ENCODE data around the gene ZNF438.
"Not testable (repeated sequence)": the region's sequence is repeated elsewhere in the genome, so short reads cannot be mapped to it uniquely, and the experiment has no call there.

The ZNF438 gene

GRCh38 chr10:31032258-31033132 is 830 bp upstream of the ZNF438 start:
- no peaks in the 10 kb centered on the region for H3K9me3 ChIP-seq (ENCODE audit: control insufficient read depth, insufficient read depth, low read length)
- H3K36me3 ChIP-seq (ENCODE audit: insufficient read depth, low read length), result no peaks in the 10 kb centered on the region
- peaks cover 15% of the 10 kb centered on the region for H3K4me1 ChIP-seq (ENCODE audit: insufficient read depth, low read length)
- H3K9ac ChIP-seq (ENCODE audit: low read depth, low read length), result peak overlapping the region; percentile 88

DNA sequence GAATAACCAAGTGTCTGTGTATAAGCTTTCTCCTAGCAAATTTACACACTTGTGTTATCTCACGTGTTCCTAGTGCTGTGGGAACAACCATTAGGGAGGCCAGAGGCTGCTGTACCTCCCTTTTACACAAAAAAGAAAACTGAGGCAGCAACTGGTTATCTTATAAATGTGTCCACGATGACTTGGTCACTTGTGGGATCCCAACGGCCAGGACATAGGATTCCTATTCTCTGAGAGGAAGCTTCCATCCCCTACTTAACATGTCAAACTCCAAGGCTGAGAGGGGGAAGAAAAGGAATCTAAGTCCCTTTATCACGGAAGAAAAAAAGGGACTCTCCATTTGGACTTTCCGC is 484 bp downstream of the ZNF438 start:
- Histone ChIP-seq H3K4me1 (ENCODE audit: insufficient read depth, low read length) (peaks cover 12% of the 10 kb centered on the region), H3K36me3 (ENCODE audit: insufficient read depth, low read length) (no peaks in the 10 kb centered on the region), H3K9me3 (ENCODE audit: control insufficient read depth, insufficient read depth, low read length) (no peaks in the 10 kb centered on the region), H3K9ac (ENCODE audit: low read depth, low read length) (peak overlapping the region; percentile 88)

DNA sequence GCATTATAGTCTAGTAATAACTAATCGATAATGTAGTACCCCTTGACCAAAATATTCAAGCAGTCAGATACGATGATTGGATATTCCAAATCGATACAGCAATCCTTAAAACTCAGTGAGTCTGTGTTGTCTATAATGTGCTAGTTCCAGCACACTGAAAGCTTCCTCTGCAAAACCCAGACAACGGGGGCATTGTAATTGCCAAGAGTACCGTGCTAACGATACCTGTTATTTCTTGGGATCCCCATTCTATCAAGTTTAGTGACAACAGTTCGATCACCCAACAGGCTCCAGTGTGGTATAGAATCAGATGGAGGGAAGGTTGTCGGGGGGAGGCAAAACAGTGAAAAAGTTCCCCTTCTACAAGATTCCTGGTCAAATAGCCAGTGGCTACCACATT is 865 bp downstream of the ZNF438 start:
- H3K9me3 ChIP-seq (ENCODE audit: control insufficient read depth, insufficient read depth, low read length), result no peaks in the 10 kb centered on the region
- H3K9ac ChIP-seq (ENCODE audit: low read depth, low read length), result peak overlapping the region; percentile 88; the same call in 1 of the 2 replicates
- peaks cover 9% of the 10 kb centered on the region; the same call in 1 of the 2 replicates for H3K4me1 ChIP-seq (ENCODE audit: insufficient read depth, low read length)
- no peaks in the 10 kb centered on the region for H3K36me3 ChIP-seq (ENCODE audit: insufficient read depth, low read length)

DNA sequence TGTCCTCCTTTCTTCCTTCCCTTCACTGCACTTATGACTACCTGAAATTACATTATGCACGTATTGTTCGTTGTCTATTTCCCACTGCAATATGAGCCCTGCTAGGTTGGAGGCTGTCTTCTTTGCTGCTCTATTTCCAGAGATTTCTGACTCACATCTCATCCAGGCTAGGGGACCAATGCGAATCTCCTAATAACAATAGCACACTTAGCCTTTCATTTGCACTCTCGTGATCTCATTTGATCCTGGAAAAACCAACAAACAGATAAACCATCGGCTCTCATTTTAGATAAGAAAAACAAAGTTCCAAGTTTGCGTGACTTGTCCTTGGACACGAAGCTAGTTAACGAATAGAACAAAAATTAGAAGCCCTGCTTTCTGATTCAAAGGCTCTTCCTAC is 1.4 kb downstream of the ZNF438 start:
- no peak overlapping the region for H3K9ac ChIP-seq (ENCODE audit: low read depth, low read length)

GRCh38 chr10:31028081-31028480 is 3.6 kb downstream of the ZNF438 start:
- no peaks in the 10 kb centered on the region for H3K4me1 ChIP-seq (ENCODE audit: insufficient read depth, low read length)
- H3K9ac ChIP-seq (ENCODE audit: low read depth, low read length), result no peak overlapping the region
- H3K36me3 ChIP-seq (ENCODE audit: insufficient read depth, low read length), result no peaks in the 10 kb centered on the region
- H3K9me3 ChIP-seq (ENCODE audit: control insufficient read depth, insufficient read depth, low read length), result no peaks in the 10 kb centered on the region

More for the DNA sequence above, 1.4 kb downstream of the ZNF438 start:
- H3K36me3 ChIP-seq (ENCODE audit: insufficient read depth, low read length), result no peaks in the 10 kb centered on the region
- no peaks in the 10 kb centered on the region for H3K9me3 ChIP-seq (ENCODE audit: control insufficient read depth, insufficient read depth, low read length)
- peaks cover 3% of the 10 kb centered on the region; the same call in 1 of the 2 replicates for H3K4me1 ChIP-seq (ENCODE audit: insufficient read depth, low read length)

DNA sequence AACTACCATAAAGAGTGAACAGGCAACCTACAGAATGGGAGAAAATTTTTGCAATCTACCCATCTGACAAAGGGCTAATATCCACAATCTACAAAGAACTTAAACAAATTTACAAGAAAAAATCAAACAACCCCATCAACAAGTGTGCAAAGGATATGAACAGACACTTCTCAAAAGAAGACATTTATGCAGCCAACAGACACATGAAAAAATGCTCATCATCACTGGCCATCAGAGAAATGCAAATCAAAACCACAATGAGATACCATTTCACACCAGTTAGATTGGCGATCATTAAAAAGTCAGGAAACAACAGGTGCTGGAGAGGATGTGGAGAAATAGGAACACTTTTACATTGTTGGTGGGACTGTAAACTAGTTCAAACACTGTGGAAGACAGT is 5.4 kb downstream of the ZNF438 start:
- not testable (repeated sequence) for H3K9ac ChIP-seq (ENCODE audit: low read depth, low read length); H3K36me3 ChIP-seq (ENCODE audit: insufficient read depth, low read length); H3K9me3 ChIP-seq (ENCODE audit: control insufficient read depth, insufficient read depth, low read length); H3K4me1 ChIP-seq (ENCODE audit: insufficient read depth, low read length)

DNA sequence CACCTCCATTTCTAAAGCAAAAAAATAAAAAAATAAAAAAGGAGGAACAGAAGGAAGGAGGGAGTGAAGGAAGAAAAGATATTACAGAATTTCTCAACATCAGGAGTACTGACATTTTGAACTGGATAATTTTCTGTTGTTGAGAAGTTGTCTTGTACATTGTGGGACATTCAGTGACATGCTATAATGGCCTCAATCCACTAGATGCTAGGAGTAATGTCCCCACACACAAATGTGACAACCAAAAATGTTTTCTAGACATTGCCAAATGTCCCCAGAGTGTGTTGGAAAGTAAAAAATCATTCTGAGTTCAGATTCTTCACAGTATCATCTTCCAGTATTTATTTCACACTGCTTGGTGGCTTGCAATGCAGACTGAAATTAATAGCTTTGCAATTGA is 6.5 kb downstream of the ZNF438 start:
- no peaks in the 10 kb centered on the region for H3K9me3 ChIP-seq (ENCODE audit: control insufficient read depth, insufficient read depth, low read length)
- H3K36me3 ChIP-seq (ENCODE audit: insufficient read depth, low read length), result no peaks in the 10 kb centered on the region
- no peaks in the 10 kb centered on the region for H3K4me1 ChIP-seq (ENCODE audit: insufficient read depth, low read length)
- no peak overlapping the region for H3K9ac ChIP-seq (ENCODE audit: low read depth, low read length)

- Histone ChIP-seq H3K36me3 (ENCODE audit: insufficient read depth, low read length) (no peaks in the 10 kb centered on the region), H3K9ac (ENCODE audit: low read depth, low read length) (no peak overlapping the region), H3K4me1 (ENCODE audit: insufficient read depth, low read length) (peaks cover 7% of the 10 kb centered on the region; the same call in 1 of the 2 replicates), H3K9me3 (ENCODE audit: control insufficient read depth, insufficient read depth, low read length) (no peaks in the 10 kb centered on the region)
Observed at GRCh38 chr10:31023558-31023957, 8.1 kb downstream of the ZNF438 start.

GRCh38 chr10:31020209-31020608 is 11.5 kb downstream of the ZNF438 start:
- no peaks in the 10 kb centered on the region for H3K9me3 ChIP-seq (ENCODE audit: control insufficient read depth, insufficient read depth, low read length)

GRCh38 chr10:31018962-31019361 is 12.7 kb downstream of the ZNF438 start:
- Histone ChIP-seq H3K4me1 (ENCODE audit: insufficient read depth, low read length) (peaks cover 7% of the 10 kb centered on the region; the same call in 1 of the 2 replicates), H3K9ac (ENCODE audit: low read depth, low read length) (no peak overlapping the region), H3K9me3 (ENCODE audit: control insufficient read depth, insufficient read depth, low read length) (no peaks in the 10 kb centered on the region), H3K36me3 (ENCODE audit: insufficient read depth, low read length) (no peaks in the 10 kb centered on the region)

More at GRCh38 chr10:31020209-31020608, 11.5 kb downstream of the ZNF438 start:
- Histone ChIP-seq H3K9ac (ENCODE audit: low read depth, low read length) (no peak overlapping the region), H3K4me1 (ENCODE audit: insufficient read depth, low read length) (peaks cover 7% of the 10 kb centered on the region; the same call in 1 of the 2 replicates), H3K36me3 (ENCODE audit: insufficient read depth, low read length) (no peaks in the 10 kb centered on the region)

- Histone ChIP-seq H3K9ac (ENCODE audit: low read depth, low read length) (no peak overlapping the region), H3K36me3 (ENCODE audit: insufficient read depth, low read length) (no peaks in the 10 kb centered on the region), H3K4me1 (ENCODE audit: insufficient read depth, low read length) (peaks cover 7% of the 10 kb centered on the region; the same call in 1 of the 2 replicates), H3K9me3 (ENCODE audit: control insufficient read depth, insufficient read depth, low read length) (no peaks in the 10 kb centered on the region)
Observed at GRCh38 chr10:31018356-31018750, 13.3 kb downstream of the ZNF438 start.

GRCh38 chr10:31017534-31018355 is 13.9 kb downstream of the ZNF438 start:
- Histone ChIP-seq H3K36me3 (ENCODE audit: insufficient read depth, low read length) (no peaks in the 10 kb centered on the region), H3K9ac (ENCODE audit: low read depth, low read length) (no peak overlapping the region), H3K9me3 (ENCODE audit: control insufficient read depth, insufficient read depth, low read length) (no peaks in the 10 kb centered on the region), H3K4me1 (ENCODE audit: insufficient read depth, low read length) (peaks cover 7% of the 10 kb centered on the region; the same call in 1 of the 2 replicates)

DNA sequence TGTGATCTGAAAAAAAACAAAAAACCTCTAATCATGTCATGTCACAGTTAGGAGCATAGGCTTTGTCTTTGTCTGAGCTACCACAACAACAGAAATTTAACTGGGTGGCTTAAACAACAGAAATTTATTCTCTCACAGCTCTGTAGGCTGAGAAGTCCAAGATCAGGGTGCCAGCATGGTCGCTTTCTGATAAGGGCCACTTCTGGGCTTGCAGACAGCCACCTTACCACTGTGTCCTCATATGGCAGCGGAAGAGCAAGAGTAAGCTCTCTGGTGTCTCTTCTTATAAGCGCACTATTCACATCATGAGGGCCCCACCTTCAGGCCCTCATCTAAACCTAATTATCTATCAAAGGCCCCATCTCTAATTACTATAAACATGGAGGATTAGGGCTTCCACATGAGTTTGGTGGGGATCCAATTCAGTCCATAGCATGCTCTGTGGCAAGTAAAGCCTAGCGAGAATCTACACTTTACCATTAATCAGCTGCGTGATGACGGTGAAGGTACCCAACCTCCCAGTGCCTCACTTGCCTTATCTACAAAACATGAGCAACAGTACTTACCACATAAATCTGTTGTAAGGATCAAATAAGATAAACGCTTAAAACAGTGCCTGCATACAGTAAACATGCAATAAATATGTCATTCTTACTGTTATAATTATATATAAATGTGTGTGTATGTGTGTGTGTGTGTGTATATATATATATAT is 17.3 kb downstream of the ZNF438 start:
- no peaks in the 10 kb centered on the region for H3K9me3 ChIP-seq (ENCODE audit: control insufficient read depth, insufficient read depth, low read length)
- no peaks in the 10 kb centered on the region for H3K36me3 ChIP-seq (ENCODE audit: insufficient read depth, low read length)
- H3K4me1 ChIP-seq (ENCODE audit: insufficient read depth, low read length), result peaks cover 7% of the 10 kb centered on the region; the same call in 1 of the 2 replicates
- no peak overlapping the region for H3K9ac ChIP-seq (ENCODE audit: low read depth, low read length)

DNA sequence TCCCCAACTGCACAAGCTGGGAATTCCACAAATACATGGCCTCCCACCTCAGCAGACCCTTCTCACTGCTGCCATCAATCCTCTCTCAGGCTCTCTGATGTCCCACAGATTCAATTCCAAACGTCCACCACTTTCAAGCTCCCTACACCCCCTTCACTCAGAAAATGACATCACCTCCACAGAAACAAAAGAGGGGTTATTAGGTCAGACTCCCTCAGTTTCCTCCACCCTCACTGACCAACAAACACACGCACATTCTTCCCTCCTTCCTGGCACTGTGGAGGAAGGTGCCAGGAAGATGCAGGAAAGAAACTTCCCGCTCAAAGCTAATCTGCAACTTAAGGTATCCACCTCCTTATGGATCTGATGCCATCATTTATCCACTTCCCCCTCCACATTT is 18.3 kb downstream of the ZNF438 start:
- no peaks in the 10 kb centered on the region for H3K4me1 ChIP-seq (ENCODE audit: insufficient read depth, low read length)
- H3K9ac ChIP-seq (ENCODE audit: low read depth, low read length), result no peak overlapping the region
- no peaks in the 10 kb centered on the region for H3K36me3 ChIP-seq (ENCODE audit: insufficient read depth, low read length)
- H3K9me3 ChIP-seq (ENCODE audit: control insufficient read depth, insufficient read depth, low read length), result no peaks in the 10 kb centered on the region

Data from ES-I3 (cell line).